CD4-positive, alpha-beta memory T cell (primary cell): ENCODE results near the gene PALLD. TPM values are rescaled to one million over a fixed set of nuclear protein-coding genes. Genes with fewer than 3 reads are reported as not detected.

Experiments
- CTCF ChIA-PET: fragments of 350-600 bp; sonication (Branson Sonifier 250); formaldehyde crosslinking; loops from one replicate; lab custom pipeline; 2021; ENCODE audit warnings: inconsistent platforms; ENCODE audit not compliant: partially characterized antibody; lab: Charles Lee
- POLR2A ChIA-PET: fragments of 350-600 bp; sonication (Branson Sonifier 250); formaldehyde crosslinking; loops from one replicate; lab custom pipeline; 2021; ENCODE audit not compliant: partially characterized antibody; lab: Charles Lee
- DNase-seq, 5 donors: peaks; one replicate each; pipeline versions ENCODE4 v3.0.0 to v3.0.0-alpha.2; 2020 to 2022; ENCODE audit warnings: mixed read lengths in 1 of 5
- H3K27ac ChIP-seq: one replicate; pipeline ENCODE4 v1.7.0; 2013; ENCODE audit warnings: low read depth, low read length
- H3K27me3 ChIP-seq: 2 replicates; pipeline ENCODE4 v1.7.0; 2013; ENCODE audit warnings: mild to moderate bottlenecking, low read length, moderate library complexity; ENCODE audit not compliant: insufficient read depth
- H3K36me3 ChIP-seq: 2 replicates; pipeline ENCODE4 v1.7.0; 2013; ENCODE audit warnings: mild to moderate bottlenecking, low read length, moderate library complexity; ENCODE audit not compliant: insufficient read depth
- H3K4me1 ChIP-seq: 2 replicates; pipeline ENCODE4 v1.7.0; 2013; ENCODE audit warnings: mild to moderate bottlenecking, low read length, moderate library complexity; ENCODE audit not compliant: insufficient read depth
- H3K4me3 ChIP-seq, 2 donors: one replicate each; pipeline ENCODE4 v1.7.0; 2013; ENCODE audit warnings: low read length in 2 of 2, mild to moderate bottlenecking in 1 of 2
- H3K9me3 ChIP-seq, 2 donors: one replicate each; pipeline ENCODE4 v1.7.0; 2013; ENCODE audit warnings: low read length in 2 of 2, control low read depth in 1 of 2; ENCODE audit not compliant: control insufficient read depth in 1 of 2
- H3K27ac Mint-ChIP-seq, 7 donors: one replicate each; pipeline ENCODE4 v1.8.0; 2020 to 2021; ENCODE audit warnings: mixed read lengths in 7 of 7, mild to moderate bottlenecking in 6 of 7, inconsistent platforms in 3 of 7, moderate library complexity in 3 of 7
- H3K27me3 Mint-ChIP-seq, 2 donors: one replicate each; pipeline ENCODE4 v1.8.0; 2020 to 2021; ENCODE audit warnings: mixed read lengths in 2 of 2
- H3K36me3 Mint-ChIP-seq, 2 donors: one replicate each; pipeline ENCODE4 v1.8.0; 2020 to 2021; ENCODE audit warnings: mixed read lengths in 2 of 2, inconsistent platforms in 1 of 2, mild to moderate bottlenecking in 1 of 2
- H3K4me1 Mint-ChIP-seq, 4 donors: one replicate each; pipeline ENCODE4 v1.8.0; 2020 to 2021; ENCODE audit warnings: mixed read lengths in 4 of 4, mild to moderate bottlenecking in 1 of 4
- H3K4me3 Mint-ChIP-seq, 8 donors: one replicate each; pipeline ENCODE4 v1.8.0; 2020 to 2021; ENCODE audit warnings: mixed read lengths in 8 of 8, mild to moderate bottlenecking in 7 of 8, moderate library complexity in 6 of 8, inconsistent platforms in 3 of 8
- H3K9me3 Mint-ChIP-seq, 8 donors: one replicate each; pipeline ENCODE4 v1.8.0; 2020 to 2021; ENCODE audit warnings: mixed read lengths in 8 of 8, mild to moderate bottlenecking in 5 of 8, inconsistent platforms in 3 of 8, moderate library complexity in 1 of 8
- intact Hi-C: fragments of 100-400 bp; cut with micrococcal nuclease; formaldehyde crosslinking; loops from one replicate; pipeline ENCODE4 v1.15.1; 2023
- polyA plus RNA-seq, 2 donors: library from polyadenylated mRNA; unstranded; fragments of 300-500 nt; fragmentation: Illumina TruSeq; gene quantifications; one replicate each; pipeline ENCODE4 v1.2.3, GENCODE V29; 2021
- total RNA-seq, 2 experiments: library from RNA; stranded (reverse); gene quantifications; one replicate each; pipeline ENCODE4 v1.2.3, GENCODE V29; 2021

PALLD gene
- total and polyA plus RNA-seq, 4 experiments from 2014 or later = 0.55 to 1.4 (median 1.0) TPM; not detected in 1

GRCh38 chr4:168483811-168484210 lies 13.0 kb upstream of the PALLD start:
- peak overlapping the region in 3 of 7 donors; percentile 54 to 99 (median 97) for H3K27ac Mint-ChIP-seq
- Histone ChIP-seq H3K4me3 (no peak overlapping the region), H3K9me3 (no peaks in the 10 kb centered on the region), H3K27ac (no peak overlapping the region), H3K4me1 (peaks cover 32% of the 10 kb centered on the region), H3K36me3 (no peaks in the 10 kb centered on the region), H3K27me3 (no peaks in the 10 kb centered on the region)
- intact Hi-C loops = loop anchor here (5.0 kb wide), 1 partner anchor 1273 kb away; the partner anchor contains the start of gene HPF1
- peaks cover 31 to 52% (median 43%) of the 10 kb centered on the region in 4 donors for H3K4me1 Mint-ChIP-seq
- DNase-seq = no peak
- ChIA-PET CTCF (no interaction called here), POLR2A (no interaction called here)
- H3K9me3 Mint-ChIP-seq = peaks cover 0 to 3% (median 0%) of the 10 kb centered on the region in 8 donors
- H3K36me3 Mint-ChIP-seq = peaks cover 0 to 13% of the 10 kb centered on the region in 2 donors
- peak overlapping the region in 1 of 8 donors; percentile 17 for H3K4me3 Mint-ChIP-seq
- no peaks in the 10 kb centered on the region for H3K27me3 Mint-ChIP-seq

- H3K9me3 ChIP-seq = no peaks in the 10 kb centered on the region
- H3K9me3 Mint-ChIP-seq = peaks cover 0 to 3% (median 0%) of the 10 kb centered on the region in 8 donors
- H3K27me3 ChIP-seq = no peaks in the 10 kb centered on the region
- no peak overlapping the region for H3K4me3 ChIP-seq
- H3K36me3 ChIP-seq = no peaks in the 10 kb centered on the region
- peaks cover 25% of the 10 kb centered on the region for H3K4me1 ChIP-seq
- H3K27me3 Mint-ChIP-seq = no peaks in the 10 kb centered on the region
- POLR2A ChIA-PET = no interaction called here
- peak overlapping the region in 2 of 7 donors; percentile 48 to 54 for H3K27ac Mint-ChIP-seq
- peaks cover 0 to 11% of the 10 kb centered on the region in 2 donors for H3K36me3 Mint-ChIP-seq
- H3K4me3 Mint-ChIP-seq = no peak overlapping the region
- intact Hi-C loops = loop anchor here (5.0 kb wide), 1 partner anchor 1273 kb away; the partner anchor contains the start of gene HPF1
- CTCF ChIA-PET = no interaction called here
- H3K27ac ChIP-seq = no peak overlapping the region
- H3K4me1 Mint-ChIP-seq = peaks cover 27 to 46% (median 38%) of the 10 kb centered on the region in 4 donors
- DNase-seq = no peak
Measured at GRCh38 chr4:168484626-168485025, 12.2 kb upstream of the PALLD start.

GRCh38 chr4:168485156-168485910 lies 11.5 kb upstream of the PALLD start:
- H3K4me1 Mint-ChIP-seq = peaks cover 26 to 43% (median 36%) of the 10 kb centered on the region in 4 donors
- Histone ChIP-seq H3K4me3 (no peak overlapping the region), H3K36me3 (no peaks in the 10 kb centered on the region), H3K4me1 (peaks cover 25% of the 10 kb centered on the region), H3K27ac (no peak overlapping the region), H3K27me3 (no peaks in the 10 kb centered on the region), H3K9me3 (no peaks in the 10 kb centered on the region)
- ChIA-PET POLR2A (no interaction called here), CTCF (no interaction called here)
- no peak for DNase-seq
- peaks cover 0 to 2% (median 0%) of the 10 kb centered on the region in 8 donors for H3K9me3 Mint-ChIP-seq
- no peak overlapping the region for H3K4me3 Mint-ChIP-seq
- no peaks in the 10 kb centered on the region for H3K27me3 Mint-ChIP-seq
- no peak overlapping the region for H3K27ac Mint-ChIP-seq
- intact Hi-C loops = no loop called here
- H3K36me3 Mint-ChIP-seq = peaks cover 0 to 6% of the 10 kb centered on the region in 2 donors

GRCh38 chr4:168486912-168487281 lies 10.0 kb upstream of the PALLD start:
- no peaks in the 10 kb centered on the region for H3K36me3 ChIP-seq
- no peak overlapping the region for H3K4me3 ChIP-seq
- H3K4me3 Mint-ChIP-seq = no peak overlapping the region
- peaks cover 15 to 27% (median 22%) of the 10 kb centered on the region in 4 donors for H3K4me1 Mint-ChIP-seq
- H3K4me1 ChIP-seq = peaks cover 15% of the 10 kb centered on the region
- no peak for DNase-seq
- POLR2A ChIA-PET = no interaction called here
- peak overlapping the region in 1 of 7 donors; percentile 2 for H3K27ac Mint-ChIP-seq
- H3K36me3 Mint-ChIP-seq = no peaks in the 10 kb centered on the region
- intact Hi-C loops = no loop called here
- H3K9me3 Mint-ChIP-seq = peaks cover 0 to 2% (median 0%) of the 10 kb centered on the region in 8 donors
- no peak overlapping the region for H3K27ac ChIP-seq
- CTCF ChIA-PET = interaction anchor here (0.8 to 1.3 kb wide), 4 partner anchors 15 to 29 kb away, joined by 3 to 5 read pairs (median 4); no protein-coding TSS in a partner anchor
- H3K27me3 ChIP-seq = no peaks in the 10 kb centered on the region
- H3K27me3 Mint-ChIP-seq = peaks cover 0 to 1% of the 10 kb centered on the region in 2 donors
- H3K9me3 ChIP-seq = no peaks in the 10 kb centered on the region

- H3K9me3 Mint-ChIP-seq = no peaks in the 10 kb centered on the region
- Histone ChIP-seq H3K27me3 (no peaks in the 10 kb centered on the region), H3K36me3 (no peaks in the 10 kb centered on the region), H3K9me3 (no peaks in the 10 kb centered on the region), H3K27ac (no peak overlapping the region), H3K4me3 (no peak overlapping the region), H3K4me1 (peaks cover 10% of the 10 kb centered on the region)
- no peak overlapping the region for H3K4me3 Mint-ChIP-seq
- peaks cover 9 to 21% (median 16%) of the 10 kb centered on the region in 4 donors for H3K4me1 Mint-ChIP-seq
- no peak for DNase-seq
- ChIA-PET POLR2A (no interaction called here), CTCF (interaction anchor here (0.8 to 1.3 kb wide), 4 partner anchors 14 to 28 kb away, joined by 3 to 5 read pairs (median 4); no protein-coding TSS in a partner anchor)
- peak overlapping the region in 1 of 7 donors; percentile 58 for H3K27ac Mint-ChIP-seq
- intact Hi-C loops = no loop called here
- H3K27me3 Mint-ChIP-seq = peaks cover 0 to 2% of the 10 kb centered on the region in 2 donors
- no peaks in the 10 kb centered on the region for H3K36me3 Mint-ChIP-seq
Measured at GRCh38 chr4:168487282-168488035, 9.4 kb upstream of the PALLD start.

- no peak overlapping the region for H3K27ac ChIP-seq
- Mint-ChIP-seq H3K27ac (no peak overlapping the region), H3K4me1 (peaks cover 2 to 8% (median 6%) of the 10 kb centered on the region in 4 donors), H3K9me3 (peaks cover 0 to 2% (median 0%) of the 10 kb centered on the region in 8 donors), H3K27me3 (peaks cover 2 to 4% of the 10 kb centered on the region in 2 donors), H3K36me3 (no peaks in the 10 kb centered on the region), H3K4me3 (no peak overlapping the region)
- H3K36me3 ChIP-seq = no peaks in the 10 kb centered on the region
- no peak overlapping the region for H3K4me3 ChIP-seq
- H3K27me3 ChIP-seq = peaks cover 3% of the 10 kb centered on the region
- intact Hi-C loops = no loop called here
- CTCF ChIA-PET = no interaction called here
- POLR2A ChIA-PET = no interaction called here
- no peaks in the 10 kb centered on the region for H3K4me1 ChIP-seq
- no peaks in the 10 kb centered on the region for H3K9me3 ChIP-seq
- no peak for DNase-seq
Measured at GRCh38 chr4:168488869-168489274, 8.0 kb upstream of the PALLD start.

- Mint-ChIP-seq H3K9me3 (peaks cover 0 to 2% (median 0%) of the 10 kb centered on the region in 8 donors), H3K27me3 (peaks cover 2 to 7% of the 10 kb centered on the region in 2 donors), H3K36me3 (no peaks in the 10 kb centered on the region), H3K4me1 (peaks cover 0 to 3% (median 2%) of the 10 kb centered on the region in 4 donors), H3K4me3 (no peak overlapping the region), H3K27ac (no peak overlapping the region)
- DNase-seq = no peak
- H3K27me3 ChIP-seq = peaks cover 3% of the 10 kb centered on the region
- H3K9me3 ChIP-seq = no peaks in the 10 kb centered on the region
- no peaks in the 10 kb centered on the region for H3K4me1 ChIP-seq
- intact Hi-C loops = no loop called here
- ChIA-PET POLR2A (no interaction called here), CTCF (no interaction called here)
- H3K27ac ChIP-seq = no peak overlapping the region
- H3K36me3 ChIP-seq = no peaks in the 10 kb centered on the region
- no peak overlapping the region for H3K4me3 ChIP-seq
Measured at GRCh38 chr4:168489616-168490015, 7.2 kb upstream of the PALLD start.
